Stimulated activated CD8-positive, alpha-beta memory T cell treated with anti-CD3 and anti-CD28 coated beads, Interleukin-7, amount 100 ng/mL, for 24 hours (primary cell): ENCODE measurements around the gene CHRNA4.

Experiments used
- DNase-seq: peaks from one replicate; pipeline ENCODE4 v3.0.0-alpha.2; 2020; ENCODE audit warnings: low read depth

Gene CHRNA4

GRCh38 chr20:63333241-63333836 is 27.8 kb downstream of the CHRNA4 start:
- no peak for DNase-seq

- DNase-seq, result no peak
Measured at GRCh38 chr20:63332488-63333240, 28.5 kb downstream of the CHRNA4 start.

GRCh38 chr20:63331741-63332400 is 29.3 kb downstream of the CHRNA4 start:
- no peak for DNase-seq

- DNase-seq, result no peak
Measured at GRCh38 chr20:63330940-63331339, 30.2 kb downstream of the CHRNA4 start.

- DNase-seq, result no peak
Measured at GRCh38 chr20:63330084-63330760, 30.9 kb downstream of the CHRNA4 start.

- no peak for DNase-seq
Measured at GRCh38 chr20:63329331-63330083, 31.6 kb downstream of the CHRNA4 start.

GRCh38 chr20:63328718-63329275 is 32.4 kb downstream of the CHRNA4 start:
- no peak for DNase-seq

GRCh38 chr20:63328026-63328700 is 33.0 kb downstream of the CHRNA4 start:
- no peak for DNase-seq

GRCh38 chr20:63327231-63327745 is 33.9 kb downstream of the CHRNA4 start:
- no peak for DNase-seq

GRCh38 chr20:63326314-63327230 is 34.6 kb downstream of the CHRNA4 start:
- DNase-seq, result no peak

GRCh38 chr20:63325554-63326313 is 35.4 kb downstream of the CHRNA4 start:
- no peak for DNase-seq

- DNase-seq, result no peak
Measured at GRCh38 chr20:63325021-63325471, 36.1 kb downstream of the CHRNA4 start.

- DNase-seq, result no peak
Measured at GRCh38 chr20:63323357-63323981, 37.7 kb downstream of the CHRNA4 start.

- no peak for DNase-seq
Measured at GRCh38 chr20:63322933-63323273, 38.2 kb downstream of the CHRNA4 start.

GRCh38 chr20:63322146-63322932 is 38.8 kb downstream of the CHRNA4 start:
- no peak for DNase-seq

- DNase-seq, result no peak
Measured at GRCh38 chr20:63321148-63321831, 39.9 kb downstream of the CHRNA4 start.

- DNase-seq, result no peak
Measured at GRCh38 chr20:63320616-63321147, 40.5 kb downstream of the CHRNA4 start.
